ENCODE data around the gene UBE4A.
A peak's percentile ranks its signal among the peaks of the same experiment; 100 is the strongest.

UBE4A gene

GRCh38 chr11:118437208-118438125 lies 78.1 kb downstream of the UBE4A start:
- peak; percentile 66 for DNase-seq (ENCODE audit: low spot score)

GRCh38 chr11:118438314-118438931 lies 79.0 kb downstream of the UBE4A start:
- peak; percentile 49 for DNase-seq (ENCODE audit: low spot score)

GRCh38 chr11:118439646-118440045 lies 80.2 kb downstream of the UBE4A start:
- no peak for DNase-seq (ENCODE audit: low spot score)

GRCh38 chr11:118441770-118442275 lies 82.4 kb downstream of the UBE4A start:
- no peak for DNase-seq (ENCODE audit: low spot score)

GRCh38 chr11:118442301-118442700 lies 82.9 kb downstream of the UBE4A start:
- DNase-seq (ENCODE audit: low spot score), result no peak

GRCh38 chr11:118442908-118443589 lies 83.6 kb downstream of the UBE4A start:
- DNase-seq (ENCODE audit: low spot score), result no peak

- no peak for DNase-seq (ENCODE audit: low spot score)
Observed at GRCh38 chr11:118443590-118444218, 84.3 kb downstream of the UBE4A start.

GRCh38 chr11:118447423-118447822 lies 88.0 kb downstream of the UBE4A start:
- DNase-seq (ENCODE audit: low spot score), result no peak

GRCh38 chr11:118448294-118448693 lies 88.9 kb downstream of the UBE4A start:
- DNase-seq (ENCODE audit: low spot score), result no peak

Data from iPS-NIHi11 (cell line).